Smooth muscle cell (in vitro differentiated cells): ENCODE measurements around the gene DNHD1. TPM values are rescaled to one million over a fixed set of nuclear protein-coding genes. Genes with fewer than 3 reads are reported as not detected.

Experiments
- DNase-seq: peaks from one replicate; lab custom pipeline; 2025; ENCODE audit not compliant: unreplicated experiment; lab: John Stamatoyannopoulos, UW
- H2AFZ ChIP-seq: fragments of 200-600 bp; sonication (generic); 2 replicates; pipeline ENCODE4 v1.6.0; 2016; ENCODE audit warnings: antibody characterized with exemption, low read depth, mild to moderate bottlenecking
- H3F3A ChIP-seq: fragments of 200-600 bp; sonication (generic); 2 replicates; pipeline ENCODE4 v1.6.0; 2017; ENCODE audit warnings: antibody characterized with exemption, low read depth
- H3K27ac ChIP-seq: fragments of 200-600 bp; sonication (generic); 2 replicates; pipeline ENCODE4 v1.5.1; 2016; ENCODE audit warnings: low read depth, mild to moderate bottlenecking
- H3K27me3 ChIP-seq: fragments of 200-600 bp; sonication (generic); 2 replicates; pipeline ENCODE4 v1.6.1; 2016; ENCODE audit warnings: low read depth, mild to moderate bottlenecking
- H3K36me3 ChIP-seq: fragments of 200-600 bp; sonication (generic); 2 replicates; pipeline ENCODE4 v1.5.1; 2016; ENCODE audit warnings: low read depth
- H3K4me1 ChIP-seq: fragments of 200-600 bp; sonication (generic); 2 replicates; pipeline ENCODE4 v1.5.1; 2016; ENCODE audit warnings: low read depth
- H3K4me2 ChIP-seq: fragments of 200-600 bp; sonication (generic); 2 replicates; pipeline ENCODE4 v1.6.0; 2016; ENCODE audit warnings: mild to moderate bottlenecking
- H3K4me3 ChIP-seq: fragments of 200-600 bp; sonication (generic); 2 replicates; pipeline ENCODE4 v1.5.1; 2016; ENCODE audit warnings: mild to moderate bottlenecking
- H3K79me2 ChIP-seq: fragments of 200-600 bp; sonication (generic); 2 replicates; pipeline ENCODE4 v1.6.0; 2016; ENCODE audit warnings: low read depth, mild to moderate bottlenecking
- H3K9ac ChIP-seq: fragments of 200-600 bp; sonication (generic); 2 replicates; pipeline ENCODE4 v1.6.0; 2016; ENCODE audit warnings: low read depth
- H3K9me3 ChIP-seq: fragments of 200-600 bp; sonication (generic); replicated peaks from 2 replicates; pipeline ENCODE4 v1.5.1; 2016; ENCODE audit warnings: low read depth
- H4K20me1 ChIP-seq: fragments of 200-600 bp; sonication (generic); 2 replicates; pipeline ENCODE4 v1.6.0; 2016; ENCODE audit warnings: low read depth
- whole genome bisulfite sequencing: methylation state at CpG from one replicate; pipeline ENCODE4 v1.1.7; 2016; ENCODE audit warnings: low lambda C conversion rate; 5-methylcytosine and 5-hydroxymethylcytosine counted together
- polyA plus RNA-seq: library from polyadenylated mRNA; unstranded; fragments of >200 nt; fragmentation: Nextera tagmentation; extraction: Ambion mirVana; gene quantifications from 2 replicates; pipeline ENCODE4 v1.2.1, GENCODE V29; 2016
- total RNA-seq: library from RNA; depleted of rRNA; stranded (reverse); fragments of >200 nt; gene quantifications from 2 replicates; pipeline ENCODE4 v1.2.3, GENCODE V29; 2014
- TF ChIP-seq, protein P1 (sequence below): fragments of 200-600 bp; sonication (generic); IDR thresholded peaks from 2 replicates; pipeline ENCODE4 v1.5.1; 2017; ENCODE audit warnings: borderline replicate concordance, mild to moderate bottlenecking, antibody characterized with exemption; ENCODE audit not compliant: insufficient read depth, poor library complexity, severe bottlenecking

Gene DNHD1
- total and polyA plus RNA-seq, 2 experiments from 2014 or later, result 5.5 to 9.1 TPM

DNA sequence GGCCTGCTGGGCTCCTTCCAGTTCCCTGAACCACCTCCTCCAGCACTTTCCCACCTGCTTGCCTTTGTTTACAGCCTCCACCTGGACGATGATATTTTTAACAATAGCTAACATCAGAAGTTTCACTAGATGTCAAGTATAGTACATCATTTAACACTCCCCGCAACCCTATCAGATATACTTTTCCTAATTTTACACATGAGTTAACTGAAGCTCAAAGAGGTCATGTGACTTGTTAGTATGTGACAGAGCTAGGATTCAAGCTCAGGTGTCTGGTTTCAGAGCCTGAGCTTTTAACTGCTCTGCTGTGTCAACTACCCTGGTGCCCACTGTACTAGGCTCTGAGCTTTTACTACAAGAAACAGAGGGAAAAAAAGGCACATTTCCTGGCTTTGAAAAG, 42.0 kb upstream of the DNHD1 start:
- Histone ChIP-seq H3K4me1 (no peaks in the 10 kb centered on the region), H3K9ac (no peak overlapping the region), H4K20me1 (peaks cover 7% of the 10 kb centered on the region), H3K4me2 (no peak overlapping the region), H3K27ac (no peak overlapping the region), H3K27me3 (no peaks in the 10 kb centered on the region), H3K36me3 (no peaks in the 10 kb centered on the region), H2AFZ (no peak overlapping the region), H3K9me3 (no peaks in the 10 kb centered on the region), H3K79me2 (no peaks in the 10 kb centered on the region), H3F3A (no peaks in the 10 kb centered on the region), H3K4me3 (no peak overlapping the region)
- 93% methylated on average over 2 of the region's 2 CpGs for WGBS
- DNase-seq, result no peak
- TF ChIP-seq, protein P1, sequence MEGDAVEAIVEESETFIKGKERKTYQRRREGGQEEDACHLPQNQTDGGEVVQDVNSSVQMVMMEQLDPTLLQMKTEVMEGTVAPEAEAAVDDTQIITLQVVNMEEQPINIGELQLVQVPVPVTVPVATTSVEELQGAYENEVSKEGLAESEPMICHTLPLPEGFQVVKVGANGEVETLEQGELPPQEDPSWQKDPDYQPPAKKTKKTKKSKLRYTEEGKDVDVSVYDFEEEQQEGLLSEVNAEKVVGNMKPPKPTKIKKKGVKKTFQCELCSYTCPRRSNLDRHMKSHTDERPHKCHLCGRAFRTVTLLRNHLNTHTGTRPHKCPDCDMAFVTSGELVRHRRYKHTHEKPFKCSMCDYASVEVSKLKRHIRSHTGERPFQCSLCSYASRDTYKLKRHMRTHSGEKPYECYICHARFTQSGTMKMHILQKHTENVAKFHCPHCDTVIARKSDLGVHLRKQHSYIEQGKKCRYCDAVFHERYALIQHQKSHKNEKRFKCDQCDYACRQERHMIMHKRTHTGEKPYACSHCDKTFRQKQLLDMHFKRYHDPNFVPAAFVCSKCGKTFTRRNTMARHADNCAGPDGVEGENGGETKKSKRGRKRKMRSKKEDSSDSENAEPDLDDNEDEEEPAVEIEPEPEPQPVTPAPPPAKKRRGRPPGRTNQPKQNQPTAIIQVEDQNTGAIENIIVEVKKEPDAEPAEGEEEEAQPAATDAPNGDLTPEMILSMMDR, result no peak

DNA sequence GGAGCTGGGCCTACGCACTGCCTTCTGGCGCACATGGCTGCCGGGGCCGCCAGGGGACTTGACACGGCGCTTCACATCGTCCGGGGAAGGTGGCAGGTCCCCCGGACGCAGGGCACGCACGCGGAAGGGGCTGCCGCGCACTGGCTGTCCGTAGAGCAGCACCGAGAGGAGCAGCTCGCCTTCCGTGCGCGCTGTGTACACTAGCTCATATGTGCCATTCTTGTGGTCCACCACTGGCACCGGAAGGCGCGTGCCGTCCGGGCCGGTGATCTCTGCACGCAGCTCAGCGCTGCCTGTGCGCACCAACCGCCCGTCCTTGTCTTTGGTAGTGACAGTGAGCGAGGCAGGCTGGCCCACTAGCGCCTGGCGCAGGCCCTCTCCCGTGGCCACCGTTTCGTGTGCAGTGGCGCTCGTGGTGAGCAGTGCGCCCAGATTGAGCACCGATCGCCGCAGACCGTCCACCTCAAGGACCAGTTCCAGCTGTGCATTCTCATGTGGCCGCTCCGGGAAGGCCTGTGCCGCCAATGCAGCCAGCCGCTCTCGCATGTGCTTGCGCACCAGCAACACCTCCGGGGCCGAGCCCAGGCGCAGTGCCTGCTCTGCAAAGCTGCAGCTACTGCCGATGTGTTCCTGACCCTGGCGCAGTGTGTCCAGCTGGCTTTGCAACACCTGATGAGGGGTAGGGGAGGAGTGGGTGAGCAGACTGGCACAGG, 40.6 kb upstream of the DNHD1 start:
- Histone ChIP-seq H3K36me3 (no peaks in the 10 kb centered on the region), H3K27me3 (no peaks in the 10 kb centered on the region), H3K4me1 (no peaks in the 10 kb centered on the region), H3K79me2 (no peaks in the 10 kb centered on the region), H3K27ac (no peak overlapping the region), H3K4me2 (no peak overlapping the region), H3K9me3 (no peaks in the 10 kb centered on the region), H4K20me1 (peaks cover 6% of the 10 kb centered on the region), H3F3A (no peaks in the 10 kb centered on the region), H2AFZ (no peak overlapping the region), H3K9ac (no peak overlapping the region), H3K4me3 (no peak overlapping the region)
- DNase-seq, result no peak
- TF ChIP-seq, protein P1, result no peak
- 99% methylated on average over 56 of the region's 56 CpGs for WGBS

DNA sequence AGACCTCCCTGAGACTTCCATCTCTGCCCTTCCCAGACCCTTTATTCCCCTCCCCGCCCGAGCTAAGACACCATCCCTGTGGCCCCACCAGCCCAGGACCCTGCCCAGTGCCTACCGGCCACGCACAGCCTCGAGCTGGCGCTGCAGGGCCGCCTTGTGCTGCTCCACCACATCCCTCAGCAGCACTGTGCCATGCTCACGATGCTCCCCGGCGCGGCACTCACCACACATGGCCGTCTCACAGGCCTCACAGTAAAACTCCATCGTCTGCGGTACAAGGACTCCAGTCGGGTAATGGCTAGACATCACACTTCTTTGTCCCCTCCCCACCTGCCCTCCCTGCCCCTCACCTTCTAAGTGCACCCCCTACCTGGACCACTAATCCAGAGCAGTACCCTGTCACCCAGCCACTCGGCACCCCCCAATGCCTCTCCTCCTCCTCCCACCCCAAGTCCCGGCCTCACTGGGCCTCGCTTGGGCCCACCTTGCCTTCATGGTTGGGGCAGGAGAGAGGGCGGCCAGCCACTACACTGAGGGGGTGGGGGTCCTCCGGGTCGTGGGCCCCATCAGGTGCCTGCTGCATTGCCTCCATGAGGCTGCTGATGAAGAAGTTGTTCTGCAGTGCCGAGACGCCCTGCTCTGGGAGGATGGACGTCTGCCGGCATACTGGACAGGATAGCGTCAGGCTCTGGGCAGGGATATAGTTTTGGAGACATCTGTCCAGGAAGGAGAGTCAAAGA, 39.3 kb upstream of the DNHD1 start:
- Histone ChIP-seq H3K27me3 (no peaks in the 10 kb centered on the region), H3F3A (no peaks in the 10 kb centered on the region), H4K20me1 (no peaks in the 10 kb centered on the region), H3K27ac (no peak overlapping the region), H3K4me1 (no peaks in the 10 kb centered on the region), H2AFZ (no peak overlapping the region), H3K79me2 (no peaks in the 10 kb centered on the region), H3K9me3 (no peaks in the 10 kb centered on the region), H3K36me3 (no peaks in the 10 kb centered on the region), H3K4me3 (no peak overlapping the region), H3K9ac (no peak overlapping the region), H3K4me2 (no peak overlapping the region)
- DNase-seq, result no peak
- 98% methylated on average over 23 of the region's 26 CpGs for WGBS
- TF ChIP-seq, protein P1, result no peak
